HCT116 (cell line): ENCODE measurements around the gene ELF1.

Experiments
- CEBPB ChIP-seq: IDR thresholded peaks from 2 replicates; pipeline ENCODE4 v1.6.1; 2012; ENCODE audit warnings: low read depth
- EGR1 ChIP-seq: IDR thresholded peaks from 2 replicates; pipeline ENCODE4 v1.6.1; 2012; ENCODE audit warnings: low read depth
- ELF1 ChIP-seq: IDR thresholded peaks from 2 replicates; pipeline ENCODE4 v1.6.1; 2012; ENCODE audit warnings: low read depth, borderline replicate concordance
- EZH2 ChIP-seq: fragments of 200-600 bp; sonication (generic); IDR thresholded peaks from 2 replicates; pipeline ENCODE4 v1.6.1; 2017; ENCODE audit warnings: antibody characterized with exemption, mixed run types
- FOSL1 ChIP-seq: IDR thresholded peaks from 2 replicates; pipeline ENCODE4 v1.6.1; 2012; ENCODE audit warnings: low read depth
- POLR2A ChIP-seq: IDR thresholded peaks from 2 replicates; pipeline ENCODE4 v1.7.0; 2011; ENCODE audit warnings: borderline replicate concordance; ENCODE audit not compliant: insufficient read depth, insufficient read length; ENCODE audit errors: extremely low read depth
- POLR2AphosphoS5 ChIP-seq: IDR thresholded peaks from 2 replicates; pipeline ENCODE4 v1.6.1; 2011; ENCODE audit warnings: mild to moderate bottlenecking, low read depth, low read length, moderate library complexity
- TCF7L2 ChIP-seq: IDR thresholded peaks from 2 replicates; pipeline ENCODE4 v1.7.0; 2011; ENCODE audit warnings: borderline replicate concordance, inconsistent platforms; ENCODE audit not compliant: insufficient read depth, insufficient read length; ENCODE audit errors: extremely low read depth
- ZFX ChIP-seq: fragments of 450-650 bp; IDR thresholded peaks from 2 replicates; pipeline ENCODE4 v1.6.1; 2017
- TF ChIP-seq, protein P1 (sequence below), 3 experiments: fragments of 200-600 bp in 1 of 3; sonication (generic) in 1 of 3; IDR thresholded peaks in 2 of 3; conservative IDR thresholded peaks in 1 of 3; 2 replicates each; pipeline ENCODE4 v1.5.1; 2012 to 2017; ENCODE audit warnings: low read depth in 2 of 3, low read length in 2 of 3, antibody characterized with exemption in 1 of 3, borderline replicate concordance in 1 of 3, control low read depth in 1 of 3, mild to moderate bottlenecking in 1 of 3, mixed read lengths in 1 of 3, mixed run types in 1 of 3, moderate library complexity in 1 of 3; ENCODE audit not compliant: insufficient read depth in 1 of 3

DNA sequence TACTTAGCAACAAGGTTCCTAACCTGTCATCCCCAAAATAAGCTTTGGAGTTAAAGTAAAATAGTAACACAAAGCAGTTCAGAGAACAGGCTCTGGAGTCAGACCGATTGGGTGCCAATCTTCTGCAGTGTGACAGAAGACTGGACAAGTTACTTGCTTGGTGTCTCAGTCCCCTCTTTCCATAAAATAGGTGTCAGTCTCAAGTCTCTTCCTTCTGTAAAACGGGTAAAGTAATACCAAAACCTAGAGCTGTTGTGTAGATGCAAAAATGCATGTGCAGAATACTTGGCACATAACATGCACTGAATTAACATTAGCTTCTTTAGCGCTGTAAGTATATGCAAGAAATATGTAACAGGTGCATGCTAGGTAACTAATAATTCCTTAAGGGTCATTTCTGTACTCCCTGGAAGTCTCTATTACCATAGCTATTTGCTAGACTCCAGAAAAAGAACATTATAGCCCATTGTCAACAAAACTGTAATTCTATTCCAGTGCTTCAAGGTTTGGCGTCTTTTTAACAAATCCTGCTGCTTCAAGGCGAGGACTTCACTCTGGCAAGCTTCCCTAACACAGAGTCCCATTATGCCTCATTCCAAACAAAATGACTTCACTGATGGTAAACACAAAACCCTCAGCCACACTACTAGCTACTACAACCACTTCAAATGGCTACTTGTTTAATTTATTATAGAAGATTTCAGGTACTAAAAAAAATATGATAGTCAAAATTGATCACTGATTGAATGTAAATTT lies 32.8 kb downstream of the ELF1 start:
- no peak for TF ChIP-seq ZFX
- no peak for TF ChIP-seq POLR2A
- TF ChIP-seq, protein P1, sequence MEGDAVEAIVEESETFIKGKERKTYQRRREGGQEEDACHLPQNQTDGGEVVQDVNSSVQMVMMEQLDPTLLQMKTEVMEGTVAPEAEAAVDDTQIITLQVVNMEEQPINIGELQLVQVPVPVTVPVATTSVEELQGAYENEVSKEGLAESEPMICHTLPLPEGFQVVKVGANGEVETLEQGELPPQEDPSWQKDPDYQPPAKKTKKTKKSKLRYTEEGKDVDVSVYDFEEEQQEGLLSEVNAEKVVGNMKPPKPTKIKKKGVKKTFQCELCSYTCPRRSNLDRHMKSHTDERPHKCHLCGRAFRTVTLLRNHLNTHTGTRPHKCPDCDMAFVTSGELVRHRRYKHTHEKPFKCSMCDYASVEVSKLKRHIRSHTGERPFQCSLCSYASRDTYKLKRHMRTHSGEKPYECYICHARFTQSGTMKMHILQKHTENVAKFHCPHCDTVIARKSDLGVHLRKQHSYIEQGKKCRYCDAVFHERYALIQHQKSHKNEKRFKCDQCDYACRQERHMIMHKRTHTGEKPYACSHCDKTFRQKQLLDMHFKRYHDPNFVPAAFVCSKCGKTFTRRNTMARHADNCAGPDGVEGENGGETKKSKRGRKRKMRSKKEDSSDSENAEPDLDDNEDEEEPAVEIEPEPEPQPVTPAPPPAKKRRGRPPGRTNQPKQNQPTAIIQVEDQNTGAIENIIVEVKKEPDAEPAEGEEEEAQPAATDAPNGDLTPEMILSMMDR (IDR thresholded peaks at IDR 0.05 in 2 of 3, conservative IDR thresholded peaks at IDR 0.05 in 1 of 3; ENCODE audit: borderline replicate concordance in 1 of 3, insufficient read depth in 1 of 3, low read depth in 2 of 3, low read length in 2 of 3): no peak
- no peak for TF ChIP-seq CEBPB
- no peak for TF ChIP-seq FOSL1
- TF ChIP-seq EGR1: no peak
- TF ChIP-seq EZH2: no peak
- no peak for TF ChIP-seq TCF7L2
- no peak for TF ChIP-seq POLR2AphosphoS5
- TF ChIP-seq ELF1: no peak
